ENCODE measurements around the gene RRAGD. TPM values are rescaled to one million over a fixed set of nuclear protein-coding genes. Genes with fewer than 3 reads are reported as not detected.

The RRAGD gene, protein sequence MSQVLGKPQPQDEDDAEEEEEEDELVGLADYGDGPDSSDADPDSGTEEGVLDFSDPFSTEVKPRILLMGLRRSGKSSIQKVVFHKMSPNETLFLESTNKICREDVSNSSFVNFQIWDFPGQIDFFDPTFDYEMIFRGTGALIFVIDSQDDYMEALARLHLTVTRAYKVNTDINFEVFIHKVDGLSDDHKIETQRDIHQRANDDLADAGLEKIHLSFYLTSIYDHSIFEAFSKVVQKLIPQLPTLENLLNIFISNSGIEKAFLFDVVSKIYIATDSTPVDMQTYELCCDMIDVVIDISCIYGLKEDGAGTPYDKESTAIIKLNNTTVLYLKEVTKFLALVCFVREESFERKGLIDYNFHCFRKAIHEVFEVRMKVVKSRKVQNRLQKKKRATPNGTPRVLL
- total RNA-seq (10 to 100 TPM; 16.2 to 17.8 TPM), polyA plus RNA-seq (1 to 10 TPM; 3.2 to 9.4 TPM)
- long read RNA-seq, donor 1, full-length matches to known transcripts, result 3 of 21 reads
- long read RNA-seq, donor 1, partial matches to known transcripts, result 0 of 21 reads
- long read RNA-seq, donor 1, other reads (novel, unspliced or antisense), result 18 of 21 reads
- long read RNA-seq, donor 2, full-length matches to known transcripts, result 1 of 2 reads
- long read RNA-seq, donor 2, partial matches to known transcripts, result 0 of 2 reads
- long read RNA-seq, donor 2, other reads (novel, unspliced or antisense), result 1 of 2 reads

GRCh38 chr6:89412071-89413005 lies at the start of gene RRAGD:
Gene RRAGD (minus strand): TSS chr6:89412273. CDS start chr6:89411993, 280 bp downstream.
- DNase-seq (peak; percentile 85 to 89), ATAC-seq (ENCODE audit: low FRiP score) (peak; percentile 83)
- H3K36me3 ChIP-seq (ENCODE audit: control insufficient read depth in 1 of 2, insufficient read depth in 2 of 2, low read length in 1 of 2), result no peaks in the 10 kb centered on the region
- WGBS, 2 donors, result 0% methylated on average over 56 to 85 of the region's 85 CpGs
- no peak within 1 kb of the TSS for H3K27ac ChIP-seq (ENCODE audit: low read depth in 1 of 2, low read length in 2 of 2)
- intact Hi-C loops (cut with DNase I), result no loop called here
- no peaks in the 10 kb centered on the region for H3K27me3 ChIP-seq (ENCODE audit: control insufficient read depth in 1 of 2, insufficient read depth in 2 of 2, low read length in 1 of 2)
- H3K4me1 ChIP-seq (ENCODE audit: control insufficient read depth in 1 of 2, insufficient read depth in 2 of 2, low read length in 2 of 2), result no peaks in the 10 kb centered on the region
- peak within 1 kb of the TSS; percentile 60 to 91 for H3K4me3 ChIP-seq (ENCODE audit: low read length in 2 of 2)
- no peaks in the 10 kb centered on the region for H3K9me3 ChIP-seq (ENCODE audit: control insufficient read depth, low read length)

DNA sequence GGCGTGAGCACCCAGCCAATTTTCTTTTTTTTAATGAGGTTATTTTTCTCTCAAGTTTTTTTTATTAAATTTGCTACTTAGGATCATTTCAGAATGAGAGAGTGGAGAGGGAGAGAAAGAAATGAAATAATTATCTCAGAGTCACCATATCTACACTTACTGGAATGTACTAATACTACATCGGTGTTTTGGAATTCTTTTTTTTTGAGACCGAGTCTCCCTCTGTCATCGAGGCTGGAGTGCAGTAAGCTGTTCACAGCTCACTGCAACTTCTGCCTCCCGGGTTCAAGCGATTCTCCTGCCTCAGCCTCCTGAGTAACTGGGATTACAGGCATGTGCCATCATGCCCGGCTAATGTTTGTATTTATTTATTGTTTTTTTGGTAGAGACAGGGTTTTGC lies 48.6 kb upstream of the RRAGD start:
- intact Hi-C loops (cut with DNase I), result no loop called here
- H3K27ac ChIP-seq (ENCODE audit: low read depth in 1 of 2, low read length in 2 of 2), result no peak overlapping the region
- H3K27me3 ChIP-seq (ENCODE audit: control insufficient read depth in 1 of 2, insufficient read depth in 2 of 2, low read length in 1 of 2), result no peaks in the 10 kb centered on the region
- DNase-seq (no peak), ATAC-seq (ENCODE audit: low FRiP score) (no peak)
- WGBS, 2 donors, result 42 to 55% methylated on average over 7 of the region's 7 CpGs
- no peaks in the 10 kb centered on the region for H3K4me1 ChIP-seq (ENCODE audit: control insufficient read depth in 1 of 2, insufficient read depth in 2 of 2, low read length in 2 of 2)
- H3K4me3 ChIP-seq (ENCODE audit: low read length in 2 of 2), result no peak overlapping the region
- no peaks in the 10 kb centered on the region for H3K36me3 ChIP-seq (ENCODE audit: control insufficient read depth in 1 of 2, insufficient read depth in 2 of 2, low read length in 1 of 2)
- H3K9me3 ChIP-seq (ENCODE audit: control insufficient read depth, low read length), result no peaks in the 10 kb centered on the region

- intact Hi-C loops (cut with DNase I), result no loop called here
- no peak overlapping the region for H3K27ac ChIP-seq (ENCODE audit: low read depth in 1 of 2, low read length in 2 of 2)
- 90 to 92% methylated on average over 1 of the region's 1 CpG for WGBS, 2 donors
Measured at GRCh38 chr6:89459501-89459900, 47.4 kb upstream of the RRAGD start.

GRCh38 chr6:89458704-89459103 lies 46.6 kb upstream of the RRAGD start:
- no peak overlapping the region for H3K27ac ChIP-seq (ENCODE audit: low read depth in 1 of 2, low read length in 2 of 2)
- no peaks in the 10 kb centered on the region for H3K4me1 ChIP-seq (ENCODE audit: control insufficient read depth in 1 of 2, insufficient read depth in 2 of 2, low read length in 2 of 2)
- H3K4me3 ChIP-seq (ENCODE audit: low read length in 2 of 2), result no peak overlapping the region
- H3K9me3 ChIP-seq (ENCODE audit: control insufficient read depth, low read length), result no peaks in the 10 kb centered on the region
- ATAC-seq (ENCODE audit: low FRiP score) (peak; percentile 52), DNase-seq (no peak)
- 93 to 97% methylated on average over 5 of the region's 5 CpGs for WGBS, 2 donors
- intact Hi-C loops (cut with DNase I), result no loop called here
- H3K36me3 ChIP-seq (ENCODE audit: control insufficient read depth in 1 of 2, insufficient read depth in 2 of 2, low read length in 1 of 2), result no peaks in the 10 kb centered on the region
- no peaks in the 10 kb centered on the region for H3K27me3 ChIP-seq (ENCODE audit: control insufficient read depth in 1 of 2, insufficient read depth in 2 of 2, low read length in 1 of 2)

More at GRCh38 chr6:89459501-89459900, 47.4 kb upstream of the RRAGD start:
- DNase-seq (no peak), ATAC-seq (ENCODE audit: low FRiP score) (no peak)
- Histone ChIP-seq H3K4me1 (ENCODE audit: control insufficient read depth in 1 of 2, insufficient read depth in 2 of 2, low read length in 2 of 2) (no peaks in the 10 kb centered on the region), H3K36me3 (ENCODE audit: control insufficient read depth in 1 of 2, insufficient read depth in 2 of 2, low read length in 1 of 2) (no peaks in the 10 kb centered on the region), H3K9me3 (ENCODE audit: control insufficient read depth, low read length) (no peaks in the 10 kb centered on the region), H3K4me3 (ENCODE audit: low read length in 2 of 2) (no peak overlapping the region), H3K27me3 (ENCODE audit: control insufficient read depth in 1 of 2, insufficient read depth in 2 of 2, low read length in 1 of 2) (no peaks in the 10 kb centered on the region)

DNA sequence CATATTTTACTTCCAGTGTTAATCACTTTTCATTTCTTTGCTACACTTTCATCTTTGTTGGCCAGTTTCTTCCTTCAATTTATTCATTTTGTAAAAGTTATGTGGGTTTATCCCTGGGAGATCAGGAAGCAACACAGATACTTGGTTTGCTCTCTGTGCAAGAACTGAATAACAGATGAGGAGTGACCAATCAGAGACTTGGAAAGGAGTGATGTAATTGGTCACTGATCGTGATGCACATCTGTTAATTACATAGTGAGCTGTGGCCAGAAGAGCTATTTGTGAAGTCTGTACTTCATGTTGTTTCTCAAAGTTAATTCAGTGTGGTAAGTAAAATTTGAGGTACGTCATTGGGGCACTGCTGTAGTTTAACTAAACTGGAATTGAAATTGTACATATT lies 42.2 kb upstream of the RRAGD start:
- WGBS, 2 donors, result 69 to 74% methylated on average over 2 of the region's 2 CpGs
- Histone ChIP-seq H3K9me3 (ENCODE audit: control insufficient read depth, low read length) (no peaks in the 10 kb centered on the region), H3K4me3 (ENCODE audit: low read length in 2 of 2) (no peak overlapping the region), H3K36me3 (ENCODE audit: control insufficient read depth in 1 of 2, insufficient read depth in 2 of 2, low read length in 1 of 2) (no peaks in the 10 kb centered on the region), H3K27ac (ENCODE audit: low read depth in 1 of 2, low read length in 2 of 2) (no peak overlapping the region), H3K27me3 (ENCODE audit: control insufficient read depth in 1 of 2, insufficient read depth in 2 of 2, low read length in 1 of 2) (no peaks in the 10 kb centered on the region), H3K4me1 (ENCODE audit: control insufficient read depth in 1 of 2, insufficient read depth in 2 of 2, low read length in 2 of 2) (peaks cover 2 to 4% of the 10 kb centered on the region in 2 donors)
- intact Hi-C loops (cut with DNase I), result no loop called here
- ATAC-seq (ENCODE audit: low FRiP score) (no peak), DNase-seq (no peak)

- no peaks in the 10 kb centered on the region for H3K9me3 ChIP-seq (ENCODE audit: control insufficient read depth, low read length)
- no peaks in the 10 kb centered on the region for H3K36me3 ChIP-seq (ENCODE audit: control insufficient read depth in 1 of 2, insufficient read depth in 2 of 2, low read length in 1 of 2)
- WGBS, 2 donors, result 74 to 75% methylated on average over 1 of the region's 1 CpG
- peaks cover 2 to 4% of the 10 kb centered on the region in 2 donors for H3K4me1 ChIP-seq (ENCODE audit: control insufficient read depth in 1 of 2, insufficient read depth in 2 of 2, low read length in 2 of 2)
- intact Hi-C loops (cut with DNase I), result no loop called here
- H3K4me3 ChIP-seq (ENCODE audit: low read length in 2 of 2), result no peak overlapping the region
- no peak for ATAC-seq (ENCODE audit: low FRiP score)
- no peak for DNase-seq
- H3K27me3 ChIP-seq (ENCODE audit: control insufficient read depth in 1 of 2, insufficient read depth in 2 of 2, low read length in 1 of 2), result no peaks in the 10 kb centered on the region
- no peak overlapping the region for H3K27ac ChIP-seq (ENCODE audit: low read depth in 1 of 2, low read length in 2 of 2)
Measured at GRCh38 chr6:89452281-89452680, 40.2 kb upstream of the RRAGD start.

- H3K36me3 ChIP-seq (ENCODE audit: control insufficient read depth in 1 of 2, insufficient read depth in 2 of 2, low read length in 1 of 2), result no peaks in the 10 kb centered on the region
- DNase-seq (no peak), ATAC-seq (ENCODE audit: low FRiP score) (no peak)
- WGBS, 2 donors, result 43 to 59% methylated on average over 1 of the region's 1 CpG
- peaks cover 2 to 4% of the 10 kb centered on the region in 2 donors for H3K4me1 ChIP-seq (ENCODE audit: control insufficient read depth in 1 of 2, insufficient read depth in 2 of 2, low read length in 2 of 2)
- no peaks in the 10 kb centered on the region for H3K9me3 ChIP-seq (ENCODE audit: control insufficient read depth, low read length)
- intact Hi-C loops (cut with DNase I), result no loop called here
- no peaks in the 10 kb centered on the region for H3K27me3 ChIP-seq (ENCODE audit: control insufficient read depth in 1 of 2, insufficient read depth in 2 of 2, low read length in 1 of 2)
- H3K4me3 ChIP-seq (ENCODE audit: low read length in 2 of 2), result no peak overlapping the region
- H3K27ac ChIP-seq (ENCODE audit: low read depth in 1 of 2, low read length in 2 of 2), result no peak overlapping the region
Measured at GRCh38 chr6:89449193-89449592, 37.1 kb upstream of the RRAGD start.

DNA sequence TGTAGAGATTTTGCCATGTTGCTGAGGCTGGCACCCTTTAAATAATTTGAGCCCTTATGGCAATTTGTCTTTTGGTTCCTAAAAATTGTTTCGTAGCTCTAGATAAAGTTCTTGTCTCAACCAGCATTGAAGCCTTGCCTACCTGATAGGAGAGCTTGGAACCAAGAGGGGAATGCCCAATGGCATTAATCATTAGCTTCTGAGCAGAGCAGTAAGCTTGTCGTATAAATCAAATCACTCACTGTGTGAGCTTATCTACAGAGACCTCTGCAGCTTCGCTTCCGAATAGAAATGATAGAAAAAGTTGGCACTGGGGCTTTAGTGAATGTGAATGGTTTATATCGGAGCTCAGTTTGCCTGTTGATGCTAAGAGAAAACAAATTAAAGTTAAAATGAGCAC lies 31.6 kb upstream of the RRAGD start:
- ATAC-seq (ENCODE audit: low FRiP score), result no peak
- 66 to 69% methylated on average over 5 of the region's 5 CpGs for WGBS, 2 donors
- peaks cover 0 to 5% of the 10 kb centered on the region in 2 donors for H3K4me1 ChIP-seq (ENCODE audit: control insufficient read depth in 1 of 2, insufficient read depth in 2 of 2, low read length in 2 of 2)

More for the DNA sequence above, 31.6 kb upstream of the RRAGD start:
- H3K9me3 ChIP-seq (ENCODE audit: control insufficient read depth, low read length), result no peaks in the 10 kb centered on the region
- no peak overlapping the region for H3K4me3 ChIP-seq (ENCODE audit: low read length in 2 of 2)
- intact Hi-C loops (cut with DNase I), result no loop called here
- DNase-seq, result no peak
- H3K27ac ChIP-seq (ENCODE audit: low read depth in 1 of 2, low read length in 2 of 2), result no peak overlapping the region
- no peaks in the 10 kb centered on the region for H3K36me3 ChIP-seq (ENCODE audit: control insufficient read depth in 1 of 2, insufficient read depth in 2 of 2, low read length in 1 of 2)
- no peaks in the 10 kb centered on the region for H3K27me3 ChIP-seq (ENCODE audit: control insufficient read depth in 1 of 2, insufficient read depth in 2 of 2, low read length in 1 of 2)

Measured in aorta (tissue), 5 donors.